Fibroblast of villous mesenchyme (primary cell): ENCODE data around the gene PDPN. TPM values are rescaled to one million over a fixed set of nuclear protein-coding genes. Genes with fewer than 3 reads are reported as not detected.
"Not testable (repeated sequence)": the region's sequence is repeated elsewhere in the genome, so short reads cannot be mapped to it uniquely, and the experiment has no call there.

Source experiments
- DNase-seq: peaks from one replicate; pipeline ENCODE4 v3.0.0-alpha.2; 2010; ENCODE audit warnings: low read depth
- H3K4me3 ChIP-seq: 2 replicates; pipeline ENCODE4 v1.5.1; 2011; ENCODE audit warnings: low read depth, mild to moderate bottlenecking, low read length
- total RNA-seq: library from RNA; depleted of rRNA; stranded (reverse); fragments of >200 nt; gene quantifications from 2 replicates; pipeline ENCODE4 v1.2.3, GENCODE V29; 2012
- TF ChIP-seq, protein P1 (sequence below): IDR thresholded peaks from 2 replicates; pipeline ENCODE4 v1.5.1; 2012; ENCODE audit warnings: low read depth, mild to moderate bottlenecking, low read length; ENCODE audit not compliant: insufficient read depth

PDPN gene
- total RNA-seq, 1 donor: 32.8 TPM

DNA sequence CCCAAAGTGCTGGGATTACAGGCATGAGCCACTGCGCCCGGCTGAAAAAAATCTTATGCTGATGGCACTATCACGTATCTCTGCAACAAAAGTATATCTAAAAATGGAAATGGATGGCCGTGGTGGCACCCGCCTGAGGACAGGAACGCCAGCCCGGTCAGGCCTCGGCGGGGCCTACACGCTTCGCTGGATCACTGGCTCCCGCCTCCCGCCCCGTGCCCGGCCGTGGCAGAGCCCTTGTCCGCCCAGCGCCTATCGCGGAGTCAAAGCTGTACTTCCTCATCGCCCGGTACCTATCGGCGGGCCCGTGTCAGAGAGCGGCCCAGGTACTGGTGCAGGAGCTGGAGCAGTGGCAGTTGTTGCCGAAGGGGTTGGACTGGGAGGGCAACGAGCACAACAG, 28.8 kb upstream of the PDPN start:
- H3K4me3 ChIP-seq: no peak overlapping the region
- no peak for DNase-seq
- TF ChIP-seq, protein P1, sequence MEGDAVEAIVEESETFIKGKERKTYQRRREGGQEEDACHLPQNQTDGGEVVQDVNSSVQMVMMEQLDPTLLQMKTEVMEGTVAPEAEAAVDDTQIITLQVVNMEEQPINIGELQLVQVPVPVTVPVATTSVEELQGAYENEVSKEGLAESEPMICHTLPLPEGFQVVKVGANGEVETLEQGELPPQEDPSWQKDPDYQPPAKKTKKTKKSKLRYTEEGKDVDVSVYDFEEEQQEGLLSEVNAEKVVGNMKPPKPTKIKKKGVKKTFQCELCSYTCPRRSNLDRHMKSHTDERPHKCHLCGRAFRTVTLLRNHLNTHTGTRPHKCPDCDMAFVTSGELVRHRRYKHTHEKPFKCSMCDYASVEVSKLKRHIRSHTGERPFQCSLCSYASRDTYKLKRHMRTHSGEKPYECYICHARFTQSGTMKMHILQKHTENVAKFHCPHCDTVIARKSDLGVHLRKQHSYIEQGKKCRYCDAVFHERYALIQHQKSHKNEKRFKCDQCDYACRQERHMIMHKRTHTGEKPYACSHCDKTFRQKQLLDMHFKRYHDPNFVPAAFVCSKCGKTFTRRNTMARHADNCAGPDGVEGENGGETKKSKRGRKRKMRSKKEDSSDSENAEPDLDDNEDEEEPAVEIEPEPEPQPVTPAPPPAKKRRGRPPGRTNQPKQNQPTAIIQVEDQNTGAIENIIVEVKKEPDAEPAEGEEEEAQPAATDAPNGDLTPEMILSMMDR: no peak

DNA sequence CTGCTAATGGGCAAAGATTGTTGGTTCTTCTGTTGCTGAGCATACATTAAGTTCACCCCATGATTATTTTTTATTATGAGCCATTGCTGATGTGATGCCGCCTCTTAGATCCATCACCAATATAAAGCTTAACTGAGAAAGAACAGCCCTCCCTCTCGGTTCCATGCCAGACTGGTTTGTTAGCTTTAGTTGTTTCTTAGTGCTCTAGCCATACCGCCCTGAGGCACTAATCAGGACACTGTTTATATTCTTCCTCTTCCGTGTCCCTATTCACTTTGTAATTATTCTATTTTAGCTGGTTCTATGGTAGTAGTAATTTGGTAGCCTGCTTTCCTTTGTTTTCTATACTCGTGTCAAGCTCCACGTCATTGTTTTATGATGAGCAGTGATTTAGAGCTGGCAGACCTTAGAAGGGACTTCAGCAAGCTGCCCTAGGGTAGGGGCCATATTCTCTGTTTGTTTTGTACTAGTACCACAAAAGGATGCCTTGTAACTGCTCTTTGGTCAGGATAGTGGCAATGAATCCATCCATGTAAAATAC, 27.3 kb upstream of the PDPN start:
- TF ChIP-seq, protein P1: no peak
- DNase-seq: no peak
- no peak overlapping the region for H3K4me3 ChIP-seq

DNA sequence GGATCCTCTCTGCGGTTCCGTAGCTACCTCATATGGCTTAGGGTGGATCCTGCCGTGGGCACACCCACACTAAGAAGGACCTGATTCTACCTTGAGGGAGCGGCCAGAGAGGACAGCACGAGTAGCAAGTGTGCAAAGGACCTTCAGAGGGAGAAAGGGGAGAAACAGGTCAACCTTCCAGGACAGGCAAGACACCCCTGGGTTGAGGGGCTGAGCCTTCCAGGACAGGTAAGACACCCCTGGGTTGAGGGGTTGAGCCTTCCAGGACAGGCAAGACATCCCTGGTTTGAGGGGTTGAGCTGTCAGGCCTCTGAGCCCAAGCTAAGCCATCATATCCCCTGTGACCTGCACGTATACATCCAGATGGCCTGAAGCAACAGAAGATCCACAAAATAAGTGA, 23.1 kb upstream of the PDPN start:
- DNase-seq: no peak
- TF ChIP-seq, protein P1: no peak

DNA sequence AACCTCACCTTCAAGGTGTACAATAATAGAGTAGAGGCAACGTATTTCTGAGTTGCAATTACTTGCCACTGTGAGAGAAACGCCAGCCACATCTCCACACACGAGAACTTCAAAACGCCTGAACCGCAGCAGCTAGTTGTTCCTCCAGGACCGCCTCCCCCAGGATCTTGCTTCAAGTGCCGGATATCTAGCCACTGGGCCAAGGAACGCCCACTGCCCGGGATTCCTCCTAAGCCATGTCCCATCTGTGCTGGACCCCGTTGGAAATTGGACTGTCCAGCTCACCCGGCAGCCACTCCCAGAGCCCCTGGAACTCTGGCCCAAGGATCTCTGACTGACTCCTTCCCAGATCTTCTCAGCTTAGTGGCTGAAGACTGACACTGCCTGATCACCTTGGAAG, 20.7 kb upstream of the PDPN start:
- H3K4me3 ChIP-seq, DNase-seq: not testable (repeated sequence)

More for the DNA sequence above, 23.1 kb upstream of the PDPN start:
- H3K4me3 ChIP-seq: no peak overlapping the region

DNA sequence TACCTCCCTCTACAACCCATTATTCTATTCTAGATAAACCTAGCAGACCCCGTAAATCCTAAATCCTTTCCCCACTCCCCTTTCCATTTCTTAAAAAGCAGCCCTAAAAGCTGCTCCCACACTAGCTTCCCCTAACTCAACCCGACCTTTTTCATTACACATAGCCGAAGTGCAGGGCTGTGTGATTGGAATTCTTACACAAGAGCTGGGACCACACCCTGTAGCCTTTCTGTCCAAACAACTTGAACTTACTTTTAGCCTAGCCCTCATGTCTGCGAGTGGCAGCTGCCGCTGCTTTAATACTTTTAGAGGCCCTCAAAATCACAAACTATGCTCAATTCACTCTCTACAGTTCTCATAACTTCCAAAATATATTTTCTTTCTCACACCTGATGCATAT, 19.6 kb upstream of the PDPN start:
- no peak overlapping the region for H3K4me3 ChIP-seq
- no peak for DNase-seq
- TF ChIP-seq, protein P1: no peak

DNA sequence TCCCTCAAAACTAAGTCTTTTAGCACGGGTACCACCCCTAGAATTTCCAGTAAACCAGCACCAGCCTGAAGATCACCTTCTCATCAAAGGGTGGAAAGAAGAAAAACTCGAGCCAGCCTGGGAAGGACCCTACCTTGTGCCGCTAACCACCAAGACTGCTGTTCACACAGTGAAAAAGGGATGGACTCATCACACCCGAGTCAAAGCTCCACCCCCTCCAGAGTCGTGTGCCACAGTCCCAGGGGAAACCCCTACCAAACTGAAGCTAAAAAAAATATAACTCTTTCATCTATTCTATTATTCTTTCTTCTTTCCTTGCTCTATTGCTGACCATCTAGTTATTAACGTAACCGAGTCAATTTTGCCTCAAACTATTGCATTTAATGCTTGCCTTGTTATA, 13.2 kb upstream of the PDPN start:
- not testable (repeated sequence) for H3K4me3 ChIP-seq, DNase-seq

DNA sequence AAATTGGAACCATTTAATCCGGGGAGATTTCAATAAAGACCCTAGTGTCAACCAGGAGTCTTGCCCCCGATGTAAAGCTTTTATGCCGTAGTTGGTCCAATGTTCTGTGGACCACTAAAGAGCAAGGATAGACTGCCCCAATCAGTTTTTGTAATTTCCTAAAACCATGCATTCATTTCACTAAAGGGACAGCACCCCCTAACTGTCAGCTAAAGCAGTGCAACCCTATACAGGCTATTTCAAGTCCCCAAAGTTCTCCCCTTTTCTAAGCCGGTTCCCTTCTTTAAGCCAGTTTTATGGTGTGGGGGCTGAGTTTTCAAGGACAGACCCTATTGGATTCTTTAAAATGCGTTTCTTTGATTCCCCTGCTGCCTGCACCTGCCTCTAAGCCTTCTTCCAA, 12.7 kb upstream of the PDPN start:
- TF ChIP-seq, protein P1: peak; percentile 50
- no peak for DNase-seq
- H3K4me3 ChIP-seq: no peak overlapping the region

DNA sequence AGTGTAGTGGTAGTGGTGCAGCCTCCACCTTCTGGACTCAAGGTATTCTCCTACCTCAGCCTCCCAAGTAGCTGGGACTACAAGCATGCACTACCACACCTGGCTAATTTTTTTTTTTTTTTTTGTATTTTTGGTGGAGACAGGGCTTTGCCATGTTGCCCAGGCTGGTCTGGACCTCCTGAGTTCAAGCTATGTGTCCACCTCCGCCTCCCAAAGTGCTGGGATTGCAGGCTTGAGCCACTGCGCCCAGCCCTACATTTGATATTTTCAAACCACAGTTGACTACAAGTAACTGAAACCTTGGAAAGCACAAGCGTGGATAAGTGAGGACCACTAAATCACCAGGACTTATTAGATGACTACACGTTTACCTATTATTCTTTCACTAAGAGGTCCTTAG, 10.0 kb upstream of the PDPN start:
- TF ChIP-seq, protein P1: no peak
- no peak for DNase-seq
- no peak overlapping the region for H3K4me3 ChIP-seq
